ENCODE measurements around the gene TIGAR.

- TF ChIP-seq CTCF (IDR thresholded peaks at IDR 0.05; ENCODE audit: low read length) (no peak), EZH2 (IDR thresholded peaks at IDR 0.05; ENCODE audit: borderline replicate concordance, low read length) (no peak)
Observed at GRCh38 chr12:4272424-4273272, 48.4 kb upstream of the TIGAR start.

All from OCI-LY1 (cell line).